Stimulated activated CD8-positive, alpha-beta memory T cell treated with anti-CD3 and anti-CD28 coated beads, Interleukin-4, amount 100 ng/mL, for 24 hours (primary cell): Measurements from ENCODE around the gene FRMPD4.
"Not testable (repeated sequence)": the region's sequence is repeated elsewhere in the genome, so short reads cannot be mapped to it uniquely, and the experiment has no call there.

ENCODE experiments used
- DNase-seq: peaks from one replicate; pipeline ENCODE4 v3.0.0-alpha.2; 2020; ENCODE audit warnings: low read depth

FRMPD4 gene

GRCh38 chrX:12538096-12538495 is 399.8 kb downstream of the FRMPD4 start:
- DNase-seq, result not testable (repeated sequence)

GRCh38 chrX:12542251-12542650 is 404.0 kb downstream of the FRMPD4 start:
- DNase-seq, result not testable (repeated sequence)

- DNase-seq, result no peak
These were observed 410.1 kb downstream of the FRMPD4 start for GRCh38 chrX:12548341-12548740.

- no peak for DNase-seq
These were observed 410.5 kb downstream of the FRMPD4 start for GRCh38 chrX:12548746-12549145.

GRCh38 chrX:12554206-12554605 is 415.9 kb downstream of the FRMPD4 start:
- no peak for DNase-seq

- no peak for DNase-seq
These were observed 424.8 kb downstream of the FRMPD4 start for GRCh38 chrX:12563121-12563520.

GRCh38 chrX:12564221-12564620 is 425.9 kb downstream of the FRMPD4 start:
- DNase-seq, result no peak

- DNase-seq, result no peak
These were observed 429.6 kb downstream of the FRMPD4 start for GRCh38 chrX:12567857-12568256.

GRCh38 chrX:12570859-12571501 is 432.7 kb downstream of the FRMPD4 start:
- DNase-seq, result no peak

- no peak for DNase-seq
These were observed 441.0 kb downstream of the FRMPD4 start for GRCh38 chrX:12579311-12579710.

GRCh38 chrX:12580548-12580947 is 442.3 kb downstream of the FRMPD4 start:
- DNase-seq, result no peak

GRCh38 chrX:12581546-12581945 is 443.3 kb downstream of the FRMPD4 start:
- no peak for DNase-seq

GRCh38 chrX:12582649-12583048 is 444.4 kb downstream of the FRMPD4 start:
- DNase-seq, result no peak

GRCh38 chrX:12583543-12583942 is 445.3 kb downstream of the FRMPD4 start:
- DNase-seq, result no peak

- DNase-seq, result no peak
These were observed 457.4 kb downstream of the FRMPD4 start for GRCh38 chrX:12595720-12596119.

- no peak for DNase-seq
These were observed 471.8 kb downstream of the FRMPD4 start for GRCh38 chrX:12610079-12610478.

GRCh38 chrX:12611471-12611870 is 473.2 kb downstream of the FRMPD4 start:
- no peak for DNase-seq

- no peak for DNase-seq
These were observed 476.0 kb downstream of the FRMPD4 start for GRCh38 chrX:12614266-12614665.

GRCh38 chrX:12615061-12615460 is 476.8 kb downstream of the FRMPD4 start:
- no peak for DNase-seq

GRCh38 chrX:12617241-12617640 is 479.0 kb downstream of the FRMPD4 start:
- DNase-seq, result no peak

GRCh38 chrX:12647230-12647629 is 509.0 kb downstream of the FRMPD4 start:
- no peak for DNase-seq

- DNase-seq, result no peak
These were observed 510.7 kb downstream of the FRMPD4 start for GRCh38 chrX:12648995-12649394.

GRCh38 chrX:12657433-12657832 is 519.2 kb downstream of the FRMPD4 start:
- DNase-seq, result no peak

- no peak for DNase-seq
These were observed 519.6 kb downstream of the FRMPD4 start for GRCh38 chrX:12657881-12658280.

- no peak for DNase-seq
These were observed 523.2 kb downstream of the FRMPD4 start for GRCh38 chrX:12661464-12661863.
